HL-60 (cell line): ENCODE data around the gene KLHL7.

Experiments used
- POLR2AphosphoS5 ChIP-seq: IDR thresholded peaks from 2 replicates; pipeline ENCODE4 v1.6.1; 2012; ENCODE audit warnings: low read depth
- TF ChIP-seq, protein P1 (sequence below): IDR thresholded peaks from one replicate; pipeline ENCODE4 v1.5.1; 2011; ENCODE audit warnings: low read length, control low read depth, inconsistent platforms; ENCODE audit not compliant: insufficient read depth

GRCh38 chr7:23076772-23077171, 28.8 kb upstream of the KLHL7 start:
- no peak for TF ChIP-seq POLR2AphosphoS5
- TF ChIP-seq, protein P1, sequence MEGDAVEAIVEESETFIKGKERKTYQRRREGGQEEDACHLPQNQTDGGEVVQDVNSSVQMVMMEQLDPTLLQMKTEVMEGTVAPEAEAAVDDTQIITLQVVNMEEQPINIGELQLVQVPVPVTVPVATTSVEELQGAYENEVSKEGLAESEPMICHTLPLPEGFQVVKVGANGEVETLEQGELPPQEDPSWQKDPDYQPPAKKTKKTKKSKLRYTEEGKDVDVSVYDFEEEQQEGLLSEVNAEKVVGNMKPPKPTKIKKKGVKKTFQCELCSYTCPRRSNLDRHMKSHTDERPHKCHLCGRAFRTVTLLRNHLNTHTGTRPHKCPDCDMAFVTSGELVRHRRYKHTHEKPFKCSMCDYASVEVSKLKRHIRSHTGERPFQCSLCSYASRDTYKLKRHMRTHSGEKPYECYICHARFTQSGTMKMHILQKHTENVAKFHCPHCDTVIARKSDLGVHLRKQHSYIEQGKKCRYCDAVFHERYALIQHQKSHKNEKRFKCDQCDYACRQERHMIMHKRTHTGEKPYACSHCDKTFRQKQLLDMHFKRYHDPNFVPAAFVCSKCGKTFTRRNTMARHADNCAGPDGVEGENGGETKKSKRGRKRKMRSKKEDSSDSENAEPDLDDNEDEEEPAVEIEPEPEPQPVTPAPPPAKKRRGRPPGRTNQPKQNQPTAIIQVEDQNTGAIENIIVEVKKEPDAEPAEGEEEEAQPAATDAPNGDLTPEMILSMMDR = no peak
